BLaER1 treated with 17β-estradiol and CSF1 and Interleukin-3, amounts not matched to agents 10 nM and 100 nM (cell line): ENCODE measurements around the gene QARS1.

Experiments
- H3K27ac ChIP-seq, 11 experiments: shearing (Covaris generic); formaldehyde crosslinking; 2 replicates each; pipeline ENCODE4 v1.8.1; 2022
- H3K27me3 ChIP-seq, 11 experiments: shearing (Covaris generic); formaldehyde crosslinking; 2 replicates each; pipeline ENCODE4 v1.8.1; 2022
- H3K36me3 ChIP-seq, 11 experiments: shearing (Covaris generic); formaldehyde crosslinking; 2 replicates each; pipeline ENCODE4 v1.8.1; 2022
- H3K4me1 ChIP-seq, 10 experiments: shearing (Covaris generic); formaldehyde crosslinking; 2 replicates each; pipeline ENCODE4 v1.8.1; 2022
- H3K4me2 ChIP-seq, 11 experiments: shearing (Covaris generic); formaldehyde crosslinking; 2 replicates each; pipeline ENCODE4 v1.8.1; 2022
- H3K4me3 ChIP-seq, 10 experiments: shearing (Covaris generic); formaldehyde crosslinking; 2 replicates each; pipeline ENCODE4 v1.8.1; 2022
- H3K9ac ChIP-seq, 11 experiments: shearing (Covaris generic); formaldehyde crosslinking; 2 replicates each; pipeline ENCODE4 v1.8.1; 2022
- H3K9me3 ChIP-seq, 11 experiments: shearing (Covaris generic); formaldehyde crosslinking; replicated peaks in 1 of 11; 2 replicates each; pipeline ENCODE4 v1.8.1; 2022
- H4K20me1 ChIP-seq, 11 experiments: shearing (Covaris generic); formaldehyde crosslinking; 2 replicates each; pipeline ENCODE4 v1.8.1; 2022
- Cebpa-rat ChIP-seq, 11 experiments: shearing (Covaris generic); IDR thresholded peaks; 2 replicates each; pipeline ENCODE4 v1.8.1; 2022

QARS1 gene

DNA sequence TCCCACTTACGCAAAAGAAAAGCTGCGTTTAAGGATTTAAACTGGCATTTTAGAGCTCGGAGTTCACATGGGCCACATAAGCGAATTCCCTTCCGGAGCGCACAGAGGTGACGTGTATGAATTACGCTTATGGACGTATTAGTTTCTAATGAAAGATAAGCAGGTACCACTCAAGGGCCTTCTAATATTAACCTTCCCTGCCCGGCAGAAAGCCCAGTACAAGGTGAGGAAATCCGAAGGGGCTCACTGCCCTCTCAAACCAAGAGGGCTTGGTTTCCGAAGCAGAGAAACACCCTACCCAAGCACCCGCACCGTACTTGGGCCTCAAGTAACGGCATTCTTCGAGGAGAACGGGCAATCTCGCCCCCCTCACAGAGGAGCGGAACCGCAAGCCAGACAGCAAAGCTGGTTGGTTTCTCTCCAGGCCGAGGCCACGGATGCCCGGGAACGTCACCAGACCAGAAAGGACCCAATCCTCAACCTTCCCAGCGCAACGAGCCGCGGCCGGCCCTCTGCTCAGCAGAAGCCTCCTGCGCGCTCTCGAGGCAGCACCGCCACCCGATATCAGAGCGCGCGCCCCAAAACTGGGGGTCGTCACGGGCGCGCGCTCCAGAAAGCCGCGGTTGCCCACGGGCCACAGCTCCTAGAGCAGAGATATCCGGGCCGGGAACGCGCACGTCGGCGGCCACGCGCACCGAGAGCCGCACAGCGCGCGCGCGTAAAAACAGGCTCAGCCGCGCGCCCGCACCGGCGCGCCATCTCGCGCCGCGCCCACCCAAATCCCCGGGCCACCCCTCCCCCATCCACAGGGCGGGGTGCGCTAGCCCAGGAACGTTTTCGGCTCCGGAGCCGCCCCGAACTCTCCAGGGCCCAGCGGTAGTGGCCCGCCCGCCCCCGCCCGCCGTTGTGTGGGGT lies 11.4 kb downstream of the QARS1 start:
- Histone ChIP-seq H4K20me1 (peaks cover 40 to 55% (median 52%) of the 10 kb centered on the region in 11 experiments; a peak in 20 of 22 replicates), H3K4me2 (peak overlapping the region; percentile 77 to 92 (median 88)), H3K27me3 (no peaks in the 10 kb centered on the region), H3K27ac (peak overlapping the region; percentile 89 to 99 (median 96)), H3K36me3 (peaks cover 36 to 68% (median 62%) of the 10 kb centered on the region in 11 experiments), H3K4me1 (peaks cover 25 to 42% (median 33%) of the 10 kb centered on the region in 10 experiments), H3K9ac (peak overlapping the region; percentile 92 to 98 (median 98)), H3K9me3 (no peaks in the 10 kb centered on the region), H3K4me3 (peak overlapping the region; percentile 77 to 92 (median 85))
- TF ChIP-seq Cebpa-rat (IDR thresholded peaks at IDR 0.05): no peak

DNA sequence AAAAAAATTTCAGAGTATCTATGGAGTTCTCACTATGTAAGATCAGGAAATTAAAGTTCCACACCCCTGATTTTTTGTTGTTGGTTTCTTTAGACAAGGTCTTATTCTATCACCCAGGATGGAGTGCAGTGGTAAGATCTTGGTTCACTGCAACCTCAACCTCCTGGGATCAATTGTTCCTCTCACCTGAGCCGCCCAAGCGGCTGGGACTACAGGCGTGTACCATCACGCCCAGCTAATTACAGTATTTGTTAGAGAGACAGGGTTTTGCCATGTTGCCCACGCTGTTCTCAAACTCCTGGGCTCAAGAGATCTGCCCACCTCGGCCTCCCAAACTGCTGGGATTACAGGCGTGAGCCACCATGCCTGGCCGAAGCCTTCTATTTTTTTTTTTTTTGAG lies 23.1 kb downstream of the QARS1 start:
- Histone ChIP-seq H4K20me1 (peaks cover 90 to 100% (median 99%) of the 10 kb centered on the region in 11 experiments; a peak in 21 of 22 replicates), H3K9ac (no peak overlapping the region), H3K9me3 (no peaks in the 10 kb centered on the region)

DNA sequence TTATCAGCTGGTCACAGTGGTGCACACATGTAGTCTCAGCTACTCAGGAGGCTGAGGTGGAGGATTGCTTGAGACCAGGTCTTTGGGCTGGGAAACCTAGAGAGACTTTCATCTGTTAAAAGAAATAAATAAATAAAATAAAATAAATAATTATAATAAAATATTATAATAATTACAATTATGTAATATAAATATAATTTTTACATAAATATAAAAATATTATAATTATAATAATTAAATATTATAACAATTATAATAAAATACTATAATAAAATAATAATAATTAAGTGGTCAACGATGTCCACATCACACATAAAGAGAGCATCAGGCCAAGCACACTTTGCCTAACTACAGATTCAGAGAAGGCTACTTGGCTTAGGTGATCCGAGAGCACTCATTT lies 25.3 kb downstream of the QARS1 start:
- H3K9me3 ChIP-seq: no peaks in the 10 kb centered on the region
- no peak overlapping the region for H3K4me3 ChIP-seq
- TF ChIP-seq Cebpa-rat (IDR thresholded peaks at IDR 0.05): no peak
- H3K4me2 ChIP-seq: no peak overlapping the region
- H3K27me3 ChIP-seq: no peaks in the 10 kb centered on the region
- H3K36me3 ChIP-seq: peaks cover 58 to 99% (median 86%) of the 10 kb centered on the region in 11 experiments
- no peak overlapping the region for H3K9ac ChIP-seq
- no peaks in the 10 kb centered on the region for H3K4me1 ChIP-seq
- no peak overlapping the region for H3K27ac ChIP-seq
- peaks cover 86 to 100% (median 99%) of the 10 kb centered on the region in 11 experiments; a peak in 21 of 22 replicates for H4K20me1 ChIP-seq

More for the DNA sequence above, 23.1 kb downstream of the QARS1 start:
- no peak overlapping the region for H3K27ac ChIP-seq
- no peaks in the 10 kb centered on the region for H3K27me3 ChIP-seq
- peaks cover 52 to 99% (median 86%) of the 10 kb centered on the region in 11 experiments for H3K36me3 ChIP-seq
- H3K4me3 ChIP-seq: no peak overlapping the region
- H3K4me2 ChIP-seq: no peak overlapping the region
- H3K4me1 ChIP-seq: no peaks in the 10 kb centered on the region
- no peak for TF ChIP-seq Cebpa-rat (IDR thresholded peaks at IDR 0.05)

DNA sequence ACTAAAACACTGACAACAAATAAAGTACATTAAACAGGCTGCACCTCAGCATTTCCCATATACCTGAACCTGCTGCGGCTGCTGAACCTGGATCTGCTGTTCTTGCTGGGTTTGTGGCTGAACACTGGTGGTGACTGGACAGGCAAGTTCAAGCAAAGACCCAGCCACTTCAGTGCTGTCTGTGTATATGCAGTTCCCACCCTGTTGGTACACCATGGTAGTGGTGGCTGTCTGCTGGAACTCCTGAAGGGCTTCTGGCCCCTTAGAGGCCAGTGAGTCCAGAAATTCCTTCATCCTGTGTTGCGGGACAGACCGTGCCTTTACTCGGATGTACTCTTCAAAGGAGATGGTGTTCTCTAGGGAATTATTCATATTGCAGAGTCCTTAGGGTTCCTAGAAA lies 27.9 kb downstream of the QARS1 start:
- no peak for TF ChIP-seq Cebpa-rat (IDR thresholded peaks at IDR 0.05)
- Histone ChIP-seq H3K4me1 (no peaks in the 10 kb centered on the region), H3K4me2 (no peak overlapping the region), H3K27me3 (no peaks in the 10 kb centered on the region), H3K9me3 (no peaks in the 10 kb centered on the region), H3K9ac (no peak overlapping the region), H4K20me1 (peaks cover 83 to 100% (median 97%) of the 10 kb centered on the region in 11 experiments; a peak in 21 of 22 replicates), H3K4me3 (no peak overlapping the region), H3K36me3 (peaks cover 80 to 99% (median 96%) of the 10 kb centered on the region in 11 experiments), H3K27ac (no peak overlapping the region)

DNA sequence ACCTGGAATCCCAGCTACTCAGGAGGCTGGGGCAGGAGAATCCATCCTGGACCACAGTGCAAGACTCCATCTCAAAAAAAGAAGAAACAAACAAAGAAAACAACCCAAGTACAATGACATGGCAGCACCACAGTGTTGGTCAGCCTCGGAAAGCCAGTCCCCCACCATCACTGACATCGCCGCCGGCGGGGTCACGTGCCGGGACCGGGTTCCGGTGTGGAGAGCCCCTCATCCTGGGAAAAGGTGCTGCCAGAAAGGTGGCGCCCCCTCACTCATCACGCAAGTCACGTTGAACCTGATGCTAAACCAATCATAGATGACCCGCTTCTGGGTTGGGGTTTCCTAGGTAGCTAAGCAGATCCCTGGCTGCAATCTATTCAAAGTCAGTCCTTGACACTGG lies 28.4 kb downstream of the QARS1 start:
- Histone ChIP-seq H3K27ac (no peak overlapping the region), H4K20me1 (peaks cover 82 to 100% (median 97%) of the 10 kb centered on the region in 11 experiments; a peak in 21 of 22 replicates), H3K4me2 (no peak overlapping the region), H3K36me3 (peaks cover 85 to 100% (median 96%) of the 10 kb centered on the region in 11 experiments), H3K4me3 (no peak overlapping the region), H3K27me3 (no peaks in the 10 kb centered on the region), H3K9ac (no peak overlapping the region), H3K4me1 (no peaks in the 10 kb centered on the region), H3K9me3 (no peaks in the 10 kb centered on the region)
- TF ChIP-seq Cebpa-rat (IDR thresholded peaks at IDR 0.05): no peak

DNA sequence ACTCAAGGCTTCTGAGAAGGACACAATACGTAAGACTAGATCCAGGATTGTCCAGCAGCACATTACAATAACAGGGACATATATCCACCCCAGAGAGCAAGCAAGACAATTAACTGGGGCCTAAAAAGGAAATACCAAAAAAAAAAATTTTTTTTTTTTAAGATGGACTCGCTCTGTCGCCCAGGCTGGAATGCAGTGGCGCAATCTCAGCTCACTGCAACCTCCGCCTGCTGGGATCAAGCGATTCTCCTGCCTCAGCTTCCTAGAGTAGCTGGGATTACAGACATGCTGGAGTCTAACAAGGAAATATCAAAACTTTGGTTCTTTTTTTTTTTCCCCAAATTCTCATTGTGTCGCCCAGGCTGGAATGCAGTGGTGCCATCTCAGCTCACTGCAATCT lies 46.5 kb downstream of the QARS1 start:
- no peak overlapping the region for H3K4me3 ChIP-seq
- H3K4me2 ChIP-seq: peak overlapping the region in 2 of 11 experiments; percentile 3 to 12; a peak in 2 of 22 replicates
- H3K9me3 ChIP-seq: no peaks in the 10 kb centered on the region
- peaks cover 94 to 100% (median 99%) of the 10 kb centered on the region in 11 experiments for H3K36me3 ChIP-seq
- peaks cover 29 to 96% (median 72%) of the 10 kb centered on the region in 11 experiments; a peak in 21 of 22 replicates for H4K20me1 ChIP-seq
- TF ChIP-seq Cebpa-rat (IDR thresholded peaks at IDR 0.05): no peak
- no peak overlapping the region for H3K9ac ChIP-seq
- H3K27me3 ChIP-seq: no peaks in the 10 kb centered on the region
- no peak overlapping the region for H3K27ac ChIP-seq
- peaks cover 0 to 9% (median 0%) of the 10 kb centered on the region in 10 experiments; a peak in 4 of 20 replicates for H3K4me1 ChIP-seq

DNA sequence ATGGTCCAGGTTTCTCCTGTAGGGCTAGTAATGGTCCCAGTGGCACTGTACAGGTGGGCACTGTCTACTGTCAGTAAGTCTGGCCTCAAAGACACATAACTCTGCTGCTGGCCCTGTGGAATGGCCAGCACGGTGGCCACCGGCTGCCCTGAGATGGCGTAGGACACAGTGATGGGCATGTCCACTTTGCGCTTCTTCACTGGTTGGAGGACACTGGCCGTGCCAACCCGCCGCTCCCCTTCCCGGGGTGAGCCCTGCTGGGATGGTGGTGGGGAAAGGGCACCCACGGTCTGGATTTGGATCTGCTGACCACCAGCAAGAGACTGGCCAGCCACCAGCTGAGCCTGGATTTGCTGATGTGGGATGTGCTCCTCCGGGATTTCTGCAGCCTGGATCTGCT lies 47.3 kb downstream of the QARS1 start:
- no peak overlapping the region for H3K27ac ChIP-seq
- H3K4me3 ChIP-seq: no peak overlapping the region
- H3K9ac ChIP-seq: no peak overlapping the region
- TF ChIP-seq Cebpa-rat (IDR thresholded peaks at IDR 0.05): no peak
- peaks cover 94 to 100% (median 99%) of the 10 kb centered on the region in 11 experiments for H3K36me3 ChIP-seq
- peaks cover 28 to 97% (median 72%) of the 10 kb centered on the region in 11 experiments; a peak in 21 of 22 replicates for H4K20me1 ChIP-seq
- H3K27me3 ChIP-seq: no peaks in the 10 kb centered on the region
- no peak overlapping the region for H3K4me2 ChIP-seq
- no peaks in the 10 kb centered on the region for H3K9me3 ChIP-seq
- H3K4me1 ChIP-seq: peaks cover 0 to 9% (median 0%) of the 10 kb centered on the region in 10 experiments; a peak in 4 of 20 replicates

DNA sequence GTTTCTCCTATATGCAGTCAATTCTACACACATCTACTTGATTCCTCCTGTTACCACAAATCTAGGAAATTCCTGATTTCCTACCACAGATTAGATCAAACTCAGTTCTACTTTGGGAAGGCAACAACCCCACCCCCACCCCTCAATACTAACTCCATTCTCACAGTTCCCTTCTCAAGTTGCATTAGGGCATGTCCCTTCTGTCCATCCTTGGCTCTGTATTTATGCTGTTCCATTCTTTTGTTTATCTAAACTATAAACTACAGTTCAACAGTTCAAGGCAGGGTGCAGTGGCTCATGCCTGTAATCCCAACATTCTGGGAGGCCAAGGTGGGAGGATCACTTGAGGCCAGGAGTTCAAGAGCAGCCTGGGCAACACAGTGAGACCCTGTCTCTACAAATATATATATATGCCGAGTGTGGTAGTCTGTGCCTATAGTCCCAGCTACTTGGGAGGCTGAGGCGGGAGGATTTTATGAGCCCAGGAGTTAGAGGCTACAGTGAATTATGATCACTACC lies 50.2 kb downstream of the QARS1 start:
- Histone ChIP-seq H3K36me3 (peaks cover 93 to 100% (median 97%) of the 10 kb centered on the region in 11 experiments), H3K4me1 (peaks cover 0 to 9% (median 0%) of the 10 kb centered on the region in 10 experiments; a peak in 4 of 20 replicates), H3K9ac (no peak overlapping the region), H3K4me2 (no peak overlapping the region), H3K27ac (no peak overlapping the region), H4K20me1 (peaks cover 31 to 97% (median 75%) of the 10 kb centered on the region in 11 experiments; a peak in 20 of 22 replicates), H3K4me3 (no peak overlapping the region), H3K9me3 (no peaks in the 10 kb centered on the region), H3K27me3 (no peaks in the 10 kb centered on the region)
- no peak for TF ChIP-seq Cebpa-rat (IDR thresholded peaks at IDR 0.05)

DNA sequence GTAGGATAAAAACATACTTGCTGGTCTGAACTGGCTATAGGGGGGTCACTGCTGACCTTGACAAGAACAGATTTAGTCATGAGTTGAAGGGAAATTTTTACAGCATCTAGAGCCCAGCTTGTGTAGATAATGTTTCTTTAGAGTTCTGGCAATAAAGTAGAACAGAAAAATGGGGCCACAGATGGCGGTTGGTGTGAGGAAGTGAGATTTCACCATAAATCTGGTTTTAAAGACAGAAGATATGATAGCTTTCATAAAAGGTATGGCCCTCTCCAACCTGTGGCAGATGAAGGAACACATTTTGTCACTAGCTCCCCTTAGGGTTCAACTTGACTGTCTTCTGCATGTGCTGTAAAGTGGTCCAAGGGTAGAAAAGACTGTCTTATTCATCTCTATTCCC lies 51.0 kb downstream of the QARS1 start:
- no peak for TF ChIP-seq Cebpa-rat (IDR thresholded peaks at IDR 0.05)
- Histone ChIP-seq H3K4me1 (peaks cover 0 to 8% (median 0%) of the 10 kb centered on the region in 10 experiments; a peak in 4 of 20 replicates), H4K20me1 (peaks cover 31 to 97% (median 78%) of the 10 kb centered on the region in 11 experiments; a peak in 20 of 22 replicates), H3K9me3 (no peaks in the 10 kb centered on the region), H3K4me2 (no peak overlapping the region), H3K27ac (no peak overlapping the region), H3K9ac (no peak overlapping the region), H3K27me3 (no peaks in the 10 kb centered on the region), H3K4me3 (no peak overlapping the region), H3K36me3 (peaks cover 88 to 100% (median 97%) of the 10 kb centered on the region in 11 experiments)
